22Rv1 (cell line): Measurements from ENCODE around the gene NFIA.

Experiments used
- ZFX ChIP-seq: fragments of 450-650 bp; IDR thresholded peaks from 2 replicates; pipeline ENCODE4 v1.6.1; 2017; ENCODE audit warnings: antibody characterized with exemption, borderline replicate concordance
- TF ChIP-seq, protein P1 (sequence below): fragments of 450-650 bp; IDR thresholded peaks from 2 replicates; pipeline ENCODE4 v1.5.1; 2017; ENCODE audit warnings: mild to moderate bottlenecking

DNA sequence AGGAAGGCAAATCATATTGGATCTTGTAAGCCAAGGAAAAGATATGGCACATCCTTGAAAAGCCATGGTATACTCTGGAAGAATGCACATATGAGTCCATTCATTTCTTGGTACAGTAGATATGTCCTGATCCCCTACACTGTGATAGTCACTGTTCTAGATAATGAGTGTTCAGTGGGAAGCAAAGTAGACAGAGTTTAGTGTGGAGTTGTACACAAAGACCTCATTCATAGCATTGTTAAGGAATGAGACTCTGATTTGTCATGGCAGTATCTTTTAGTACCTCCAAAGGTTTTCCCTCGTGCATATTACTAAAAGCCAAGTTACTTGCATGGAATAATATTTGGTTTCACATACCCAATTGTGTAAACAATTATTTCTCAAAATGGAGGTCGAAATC is 204.7 kb downstream of the NFIA start:
- TF ChIP-seq, protein P1, sequence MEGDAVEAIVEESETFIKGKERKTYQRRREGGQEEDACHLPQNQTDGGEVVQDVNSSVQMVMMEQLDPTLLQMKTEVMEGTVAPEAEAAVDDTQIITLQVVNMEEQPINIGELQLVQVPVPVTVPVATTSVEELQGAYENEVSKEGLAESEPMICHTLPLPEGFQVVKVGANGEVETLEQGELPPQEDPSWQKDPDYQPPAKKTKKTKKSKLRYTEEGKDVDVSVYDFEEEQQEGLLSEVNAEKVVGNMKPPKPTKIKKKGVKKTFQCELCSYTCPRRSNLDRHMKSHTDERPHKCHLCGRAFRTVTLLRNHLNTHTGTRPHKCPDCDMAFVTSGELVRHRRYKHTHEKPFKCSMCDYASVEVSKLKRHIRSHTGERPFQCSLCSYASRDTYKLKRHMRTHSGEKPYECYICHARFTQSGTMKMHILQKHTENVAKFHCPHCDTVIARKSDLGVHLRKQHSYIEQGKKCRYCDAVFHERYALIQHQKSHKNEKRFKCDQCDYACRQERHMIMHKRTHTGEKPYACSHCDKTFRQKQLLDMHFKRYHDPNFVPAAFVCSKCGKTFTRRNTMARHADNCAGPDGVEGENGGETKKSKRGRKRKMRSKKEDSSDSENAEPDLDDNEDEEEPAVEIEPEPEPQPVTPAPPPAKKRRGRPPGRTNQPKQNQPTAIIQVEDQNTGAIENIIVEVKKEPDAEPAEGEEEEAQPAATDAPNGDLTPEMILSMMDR, result no peak
- TF ChIP-seq ZFX, result no peak
